ENCODE data around the gene AP3M1.

DNA sequence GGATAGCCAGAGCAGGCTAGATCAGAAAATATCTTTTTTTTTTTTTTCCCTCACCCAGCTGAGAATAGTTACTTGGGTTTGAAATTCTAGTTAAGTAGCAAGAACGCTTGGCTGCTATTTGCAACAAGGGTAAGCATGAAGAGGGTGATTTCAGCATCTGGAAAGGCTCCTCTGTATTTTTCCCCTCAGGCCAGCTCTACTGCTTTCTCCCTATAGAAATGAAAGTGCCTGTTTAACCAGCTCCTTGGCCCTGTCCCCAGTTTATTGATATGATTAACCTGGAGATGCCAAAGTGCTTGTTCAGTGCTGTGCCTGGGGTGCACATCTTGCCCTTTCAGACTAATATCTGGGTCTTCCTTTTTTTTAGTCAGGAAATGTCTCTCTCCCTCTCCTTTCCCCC, 37.1 kb downstream of the AP3M1 start:
- TF ChIP-seq, protein P1, sequence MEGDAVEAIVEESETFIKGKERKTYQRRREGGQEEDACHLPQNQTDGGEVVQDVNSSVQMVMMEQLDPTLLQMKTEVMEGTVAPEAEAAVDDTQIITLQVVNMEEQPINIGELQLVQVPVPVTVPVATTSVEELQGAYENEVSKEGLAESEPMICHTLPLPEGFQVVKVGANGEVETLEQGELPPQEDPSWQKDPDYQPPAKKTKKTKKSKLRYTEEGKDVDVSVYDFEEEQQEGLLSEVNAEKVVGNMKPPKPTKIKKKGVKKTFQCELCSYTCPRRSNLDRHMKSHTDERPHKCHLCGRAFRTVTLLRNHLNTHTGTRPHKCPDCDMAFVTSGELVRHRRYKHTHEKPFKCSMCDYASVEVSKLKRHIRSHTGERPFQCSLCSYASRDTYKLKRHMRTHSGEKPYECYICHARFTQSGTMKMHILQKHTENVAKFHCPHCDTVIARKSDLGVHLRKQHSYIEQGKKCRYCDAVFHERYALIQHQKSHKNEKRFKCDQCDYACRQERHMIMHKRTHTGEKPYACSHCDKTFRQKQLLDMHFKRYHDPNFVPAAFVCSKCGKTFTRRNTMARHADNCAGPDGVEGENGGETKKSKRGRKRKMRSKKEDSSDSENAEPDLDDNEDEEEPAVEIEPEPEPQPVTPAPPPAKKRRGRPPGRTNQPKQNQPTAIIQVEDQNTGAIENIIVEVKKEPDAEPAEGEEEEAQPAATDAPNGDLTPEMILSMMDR (IDR thresholded peaks at IDR 0.05 in 8 of 11, conservative IDR thresholded peaks at IDR 0.05 in 3 of 11) = no peak
- no peak for TF ChIP-seq POLR2A (IDR thresholded peaks at IDR 0.05)
